Activated T-helper 1 cell treated with anti-CD3 and anti-CD28 coated beads, Interleukin-2, amount 50 U/mL, for 16 hours (primary cell): Measurements from ENCODE around the gene MEGF11.

ENCODE experiments used
- DNase-seq, 2 donors: peaks; one replicate each; pipeline ENCODE4 v3.0.0-alpha.2; 2020; ENCODE audit warnings: low read depth in 1 of 2, low spot score in 1 of 2

The MEGF11 gene

DNA sequence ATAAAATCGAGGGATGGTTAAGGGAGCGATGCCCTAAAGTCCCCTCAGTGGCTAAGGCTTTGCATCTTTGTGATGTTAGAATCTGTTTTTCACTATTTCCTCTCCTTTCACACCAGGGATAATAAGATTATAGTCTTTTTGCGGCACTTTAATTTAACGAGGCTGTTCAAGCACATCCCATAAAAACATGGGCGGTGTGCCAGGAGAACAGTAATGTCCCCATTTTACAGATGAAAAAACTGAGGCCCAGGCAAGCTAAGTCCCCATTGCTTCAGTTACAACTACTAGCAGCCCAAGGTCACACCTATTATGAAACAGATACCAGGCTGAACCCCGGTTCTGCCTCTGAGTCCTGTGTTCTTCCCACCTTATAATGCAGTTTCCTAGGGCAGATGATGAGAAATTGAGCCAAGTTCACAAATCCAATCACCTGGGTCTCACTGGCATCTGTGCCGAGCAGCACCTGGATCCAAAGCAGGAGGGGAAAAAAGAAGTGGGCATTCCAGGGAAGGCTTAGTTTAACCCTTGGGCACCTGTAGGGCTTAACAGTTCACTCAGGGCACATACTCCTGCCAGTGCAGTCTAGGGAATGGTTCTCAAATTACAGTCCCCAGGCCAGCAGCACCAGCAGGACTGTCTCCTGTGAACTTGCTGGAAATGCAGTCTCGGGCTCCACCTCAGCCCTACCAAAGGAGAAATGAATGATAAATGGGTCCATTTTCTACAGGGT lies 215.0 kb downstream of the MEGF11 start:
- DNase-seq, result no peak

DNA sequence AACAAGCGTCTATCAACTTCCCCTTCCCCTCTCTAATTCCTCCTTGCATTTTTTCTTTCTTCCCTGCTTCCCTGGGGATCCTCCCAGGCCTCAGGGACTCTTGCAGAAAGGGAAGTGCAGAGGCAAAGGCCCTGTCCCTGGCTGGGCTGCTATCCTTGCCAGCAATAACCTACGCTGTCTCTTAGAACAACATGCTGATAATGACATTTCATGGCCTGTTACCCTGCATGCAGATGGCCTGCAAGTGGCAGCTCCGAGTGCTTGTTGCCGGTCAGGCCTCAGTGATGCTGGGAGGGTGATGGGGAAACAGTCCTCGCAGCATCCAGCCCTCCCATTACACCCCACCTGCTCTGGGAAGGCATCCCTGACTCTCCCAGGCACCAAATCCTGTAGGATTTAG lies 216.7 kb downstream of the MEGF11 start:
- DNase-seq, result no peak

DNA sequence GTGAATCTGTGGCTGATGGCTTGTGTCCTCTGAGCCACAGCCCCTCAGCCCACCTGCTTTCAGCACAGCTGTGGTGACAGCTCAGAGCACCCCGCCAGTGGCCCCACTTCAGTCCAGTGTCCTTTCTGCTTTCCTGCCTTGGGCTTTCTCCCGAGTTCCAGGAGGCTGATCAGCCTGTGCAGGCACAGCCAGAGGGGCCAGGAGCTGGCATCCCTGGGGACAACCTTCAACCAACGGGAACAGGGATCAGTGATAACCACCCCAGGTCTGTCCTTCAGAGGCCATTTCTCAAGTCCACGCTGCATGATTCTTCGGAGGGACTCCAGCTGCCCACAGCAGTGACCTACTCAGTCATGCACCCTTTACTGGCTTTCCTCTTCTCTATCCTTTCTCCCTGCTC lies 217.6 kb downstream of the MEGF11 start:
- DNase-seq, result no peak

DNA sequence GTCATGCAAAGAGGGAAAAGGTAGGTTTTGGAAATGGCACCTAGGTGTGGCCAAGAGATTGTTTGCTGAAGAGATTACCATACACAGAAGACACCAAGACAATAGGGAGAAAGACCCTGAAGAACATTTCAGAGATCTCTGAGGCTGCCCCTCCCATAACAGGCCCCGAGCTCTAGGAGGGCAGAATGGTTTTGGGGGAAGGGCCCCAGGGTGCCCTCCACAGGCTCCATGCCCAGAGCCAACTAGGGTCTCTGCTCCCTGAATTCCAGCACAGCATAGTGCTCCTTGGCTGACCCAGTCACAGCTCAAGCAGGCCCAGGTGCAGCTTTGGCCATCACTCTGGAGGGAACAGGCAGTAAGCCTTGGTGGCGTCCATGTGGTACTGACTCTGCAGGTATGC lies 220.4 kb downstream of the MEGF11 start:
- no peak for DNase-seq

DNA sequence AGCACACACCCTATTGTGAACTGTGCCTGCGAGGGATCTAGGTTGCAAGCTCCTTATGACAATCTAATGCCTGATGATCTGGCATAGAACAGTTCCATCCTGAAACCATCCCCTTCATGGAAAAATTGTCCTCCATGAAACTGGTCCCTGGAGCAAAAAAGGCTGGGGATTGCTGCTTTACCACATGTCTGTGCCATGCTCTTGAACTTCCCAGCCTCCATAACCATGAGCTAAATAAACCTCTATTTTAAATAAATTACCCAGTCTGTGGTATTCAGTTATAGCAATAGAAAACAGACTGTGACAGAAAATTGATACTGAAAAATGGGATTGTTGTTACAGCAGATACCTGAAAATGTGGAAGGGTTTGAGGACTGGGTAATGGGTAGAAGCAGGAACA lies 221.5 kb downstream of the MEGF11 start:
- DNase-seq, result no peak

DNA sequence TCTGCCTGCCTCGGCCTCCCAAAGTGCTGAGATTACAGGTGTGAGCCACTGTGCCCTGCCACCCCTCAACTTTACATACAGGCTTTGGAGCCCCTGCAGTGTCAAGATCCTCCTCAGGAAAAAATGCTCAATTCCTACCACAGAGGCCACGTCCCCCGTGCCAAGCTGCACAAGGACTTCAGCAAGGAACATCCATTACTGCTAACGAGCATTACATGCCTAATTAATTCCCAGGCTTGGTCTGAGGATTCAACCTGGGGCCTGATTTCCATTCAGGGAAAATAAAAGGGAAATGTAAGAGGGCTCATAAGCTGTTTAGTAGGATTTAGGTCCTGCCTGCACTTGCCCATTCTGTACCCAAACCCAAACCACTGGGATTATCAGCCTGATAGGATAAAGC lies 222.9 kb downstream of the MEGF11 start:
- DNase-seq, result no peak

DNA sequence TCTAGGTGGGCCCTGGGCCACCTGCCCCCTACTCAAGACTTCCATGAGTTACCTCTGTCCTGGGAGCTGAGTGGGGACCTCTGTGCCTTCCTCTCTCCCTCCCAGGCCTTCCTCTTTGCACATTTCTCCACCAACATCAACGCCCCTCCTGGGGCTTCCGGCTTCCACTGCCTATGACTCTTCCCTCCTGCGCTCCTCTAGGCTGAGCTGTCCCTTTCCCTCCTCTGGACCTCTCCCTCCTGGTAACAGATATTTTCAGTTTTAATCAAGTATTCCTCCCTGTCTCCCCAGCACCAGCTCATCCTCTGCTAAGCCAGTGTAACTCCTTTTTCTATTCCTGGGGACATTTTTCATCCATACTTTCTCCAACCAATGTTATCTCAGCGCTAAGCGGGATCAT lies 223.9 kb downstream of the MEGF11 start:
- no peak for DNase-seq

DNA sequence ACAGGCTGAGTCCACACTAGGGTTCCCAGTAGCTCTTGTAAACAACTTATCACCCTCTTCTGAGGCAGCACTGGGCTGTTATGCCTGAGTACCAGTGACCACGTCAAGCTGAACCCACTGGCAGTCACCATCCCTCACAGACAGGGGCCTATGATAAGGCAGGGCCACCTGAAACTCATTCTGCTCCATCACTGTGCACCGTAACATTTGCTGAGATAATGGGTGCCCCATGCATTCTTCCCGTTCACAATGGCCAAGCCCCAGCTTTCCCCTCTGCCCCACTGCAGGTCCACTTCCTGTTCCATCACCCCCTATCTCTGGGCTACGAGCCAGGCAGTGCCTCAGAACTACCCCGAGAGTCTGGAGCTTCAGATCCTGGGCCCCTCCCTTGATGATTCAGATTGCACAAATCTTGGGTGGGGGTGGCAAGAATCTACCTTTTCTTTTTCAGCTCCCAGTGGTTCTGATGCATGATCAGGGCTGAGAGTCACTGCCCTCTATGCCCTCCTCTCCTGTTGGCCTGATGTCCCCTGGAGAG lies 226.2 kb downstream of the MEGF11 start:
- DNase-seq, result no peak

DNA sequence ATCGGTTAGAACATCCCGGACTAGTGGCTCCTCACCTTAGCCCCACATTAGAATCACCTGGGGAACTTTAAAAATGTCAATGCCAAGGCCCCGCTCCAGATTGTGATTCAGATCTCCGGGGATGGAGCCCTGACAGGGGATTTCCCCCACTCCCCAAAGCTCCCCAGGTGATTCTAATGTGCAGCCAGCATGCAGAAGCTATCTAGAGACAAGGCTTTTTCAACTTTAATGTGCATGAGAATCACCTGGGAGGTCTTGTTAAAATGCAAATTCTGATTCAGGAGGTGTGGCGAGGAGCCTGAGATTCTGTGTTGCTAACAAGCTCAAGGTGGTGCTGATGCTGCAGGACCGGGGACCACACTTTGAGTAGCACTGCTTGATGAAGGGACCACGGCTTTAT lies 227.6 kb downstream of the MEGF11 start:
- no peak for DNase-seq

DNA sequence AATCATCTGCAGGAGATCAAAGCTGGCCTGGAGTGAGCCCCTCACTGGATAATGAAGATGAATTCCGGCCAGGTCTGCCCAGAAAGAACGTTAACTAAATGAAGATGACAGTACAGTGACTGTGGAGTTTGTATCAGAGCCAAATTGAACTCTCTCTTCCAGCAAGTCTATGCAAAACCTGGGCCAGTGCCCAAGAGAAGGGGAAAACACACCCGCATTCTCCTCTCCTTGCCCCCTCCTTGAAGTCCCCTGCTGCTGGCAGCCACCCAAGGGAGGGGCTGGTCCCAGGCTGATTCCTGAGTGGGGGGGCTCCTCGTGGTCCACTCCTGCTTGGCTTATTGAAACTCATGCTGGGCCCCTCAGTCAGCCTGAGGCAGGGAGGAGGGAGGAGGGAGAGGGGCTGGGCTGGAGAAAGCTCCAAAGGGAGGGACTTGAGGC lies 228.5 kb downstream of the MEGF11 start:
- no peak for DNase-seq

DNA sequence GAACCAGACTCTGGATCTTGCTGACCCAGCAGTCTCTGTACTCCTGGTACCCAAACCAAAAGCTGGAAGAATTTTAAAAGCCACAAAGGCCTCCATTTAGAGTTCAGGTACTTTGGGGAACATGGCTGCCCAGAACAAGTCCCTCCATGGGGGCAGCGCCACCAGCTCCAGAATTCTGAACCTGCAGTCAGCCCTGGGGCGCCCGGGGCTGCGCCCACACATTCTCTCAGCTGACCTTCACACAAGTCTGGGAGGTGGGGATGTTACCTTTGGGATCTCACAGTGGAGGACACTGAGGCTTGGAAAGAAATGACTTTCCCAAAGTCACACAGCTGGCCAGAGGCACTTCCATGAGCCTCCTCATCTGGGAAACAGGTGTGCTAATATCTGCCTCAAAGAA lies 229.4 kb downstream of the MEGF11 start:
- no peak for DNase-seq

DNA sequence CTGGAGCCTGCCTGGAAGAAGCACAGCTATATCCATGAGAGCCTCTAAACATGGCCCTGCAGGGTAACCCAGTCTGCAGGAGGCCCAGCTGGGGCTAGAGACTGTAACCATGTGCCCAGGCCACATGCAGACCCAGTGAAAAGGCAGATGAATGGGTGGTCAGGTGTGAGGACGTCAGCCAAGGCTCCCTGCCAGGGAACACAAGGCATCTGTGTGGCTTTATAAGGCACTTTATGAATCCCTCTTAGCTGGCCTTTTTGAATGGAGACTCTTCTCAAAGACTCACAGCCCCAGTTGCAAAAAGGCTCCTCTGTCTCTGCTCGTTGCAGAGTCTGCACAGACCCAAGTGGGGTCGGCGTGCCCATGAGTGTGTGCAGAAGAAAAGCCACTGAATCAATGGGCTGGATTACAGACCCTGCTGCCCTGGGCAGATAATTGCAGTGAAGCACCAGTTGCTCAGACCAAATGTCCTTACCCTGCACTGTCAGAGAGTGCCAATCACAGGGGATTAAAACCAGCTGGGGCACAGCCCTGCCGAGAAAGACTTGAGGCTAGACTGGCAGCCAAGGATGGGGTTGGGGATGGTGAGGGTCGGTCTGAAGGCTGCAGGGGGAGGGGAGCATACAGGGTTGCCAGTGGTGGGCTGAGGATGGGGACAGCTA lies 230.1 kb downstream of the MEGF11 start:
- no peak for DNase-seq

DNA sequence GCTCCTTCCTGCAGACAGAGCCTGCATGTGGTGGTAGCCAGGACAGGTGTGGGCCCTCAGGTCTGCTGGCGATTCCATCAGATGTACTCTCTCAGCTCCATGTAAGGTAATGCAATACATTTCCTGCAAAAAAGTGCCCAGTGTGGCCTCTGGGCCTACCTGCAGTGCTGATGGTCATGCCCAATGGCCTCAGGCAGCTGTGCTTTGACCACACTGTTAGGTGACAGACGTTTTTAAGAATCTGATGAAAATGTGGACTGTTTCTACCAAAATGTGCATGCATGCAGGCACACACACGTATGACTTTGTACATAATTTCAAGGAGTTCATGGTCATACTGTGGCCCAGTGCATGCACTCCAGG lies 231.4 kb downstream of the MEGF11 start:
- DNase-seq, result no peak

DNA sequence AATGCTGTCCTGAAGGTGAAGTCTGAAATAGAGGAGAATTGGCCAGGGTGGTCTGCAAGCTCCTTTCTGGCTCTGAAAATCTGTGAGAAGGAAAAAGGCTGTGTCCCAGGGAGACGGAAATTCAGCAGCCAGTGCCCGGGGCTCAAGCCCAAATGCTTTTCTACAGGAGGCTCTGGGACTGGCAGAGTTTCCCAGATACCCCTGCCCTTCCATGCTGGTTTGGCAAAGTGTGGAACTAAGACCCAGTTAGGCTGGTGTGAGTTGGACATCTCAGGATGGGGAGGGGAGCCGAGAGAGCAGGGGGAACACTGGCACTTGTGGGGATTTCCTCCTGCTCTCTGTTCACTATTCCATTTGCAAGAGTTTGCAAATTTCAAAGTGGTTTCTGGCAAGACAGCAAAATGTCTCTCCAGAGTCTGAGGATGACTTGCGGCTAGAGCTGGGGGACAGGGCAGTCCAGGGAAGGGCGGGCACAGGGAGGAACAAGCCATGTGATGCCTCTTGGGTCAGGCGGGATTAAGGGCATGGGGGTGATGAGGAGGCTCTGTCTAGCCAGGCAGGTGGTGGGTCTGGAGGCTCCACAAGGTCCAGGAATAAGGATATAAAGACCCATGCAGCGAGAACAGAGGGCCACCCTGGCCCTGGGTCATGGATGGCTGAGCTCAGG lies 231.9 kb downstream of the MEGF11 start:
- no peak for DNase-seq

DNA sequence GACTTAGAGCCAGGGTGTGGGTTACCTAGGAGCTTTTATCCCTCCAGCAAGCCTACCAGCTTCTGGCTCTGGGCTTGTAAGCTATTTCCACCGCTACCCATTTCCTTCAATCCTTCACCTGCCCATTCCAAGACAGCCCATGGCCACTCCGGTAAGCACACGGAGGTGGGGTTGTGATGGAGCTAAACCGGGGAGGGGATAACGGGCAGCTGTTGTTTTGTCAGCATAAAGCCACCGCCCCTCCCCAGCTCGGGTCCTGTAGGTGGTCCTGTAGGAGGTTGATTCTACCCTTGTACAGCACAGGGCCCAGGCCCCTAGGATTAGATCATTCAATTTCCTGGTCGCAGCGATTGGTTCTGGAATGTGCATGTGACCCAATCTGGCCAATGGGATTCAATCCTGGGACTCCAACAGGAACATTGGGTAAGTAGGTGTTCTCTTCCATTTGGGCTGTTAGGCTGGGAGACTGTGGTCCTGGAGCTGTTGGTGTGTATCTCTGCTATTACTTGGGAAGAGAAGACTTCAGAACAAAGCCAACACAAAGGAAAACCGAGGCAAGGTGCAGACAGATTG lies 233.6 kb downstream of the MEGF11 start:
- DNase-seq, result no peak

DNA sequence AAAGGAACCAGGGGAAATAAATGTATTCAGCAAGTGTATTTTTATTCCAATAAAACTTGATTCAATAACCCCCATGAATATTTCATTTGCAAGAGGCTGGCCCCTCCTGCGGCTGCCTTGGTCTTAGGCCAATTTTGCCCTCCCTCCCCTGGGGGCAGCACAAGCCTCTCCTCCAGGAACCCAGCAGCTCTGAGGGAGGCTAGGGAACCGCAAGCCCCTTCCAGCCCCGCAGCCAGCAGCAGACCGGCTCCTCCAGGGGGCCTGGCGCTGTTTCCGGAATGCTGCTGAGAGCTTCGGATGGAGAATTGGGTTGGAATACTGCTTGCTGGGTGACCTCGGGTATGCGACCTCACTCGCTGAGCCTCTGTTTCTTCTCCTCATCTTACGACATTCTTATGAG lies 234.2 kb downstream of the MEGF11 start:
- no peak for DNase-seq

DNA sequence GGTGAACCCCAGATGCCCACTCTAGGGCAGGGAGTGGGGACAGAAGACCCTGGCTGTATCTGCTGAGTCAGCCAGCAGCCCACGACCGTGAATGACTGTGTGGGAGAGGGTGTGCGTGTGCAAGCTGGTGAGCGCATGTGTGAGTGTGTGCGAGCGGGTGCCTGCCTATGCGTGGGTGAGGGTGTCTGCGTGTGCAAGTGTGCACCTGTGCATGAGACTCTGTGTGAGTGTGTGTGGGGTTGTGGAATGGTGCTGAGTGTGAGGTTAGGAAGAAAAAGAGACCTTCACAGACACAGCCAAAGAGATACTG lies 235.1 kb downstream of the MEGF11 start:
- no peak for DNase-seq

DNA sequence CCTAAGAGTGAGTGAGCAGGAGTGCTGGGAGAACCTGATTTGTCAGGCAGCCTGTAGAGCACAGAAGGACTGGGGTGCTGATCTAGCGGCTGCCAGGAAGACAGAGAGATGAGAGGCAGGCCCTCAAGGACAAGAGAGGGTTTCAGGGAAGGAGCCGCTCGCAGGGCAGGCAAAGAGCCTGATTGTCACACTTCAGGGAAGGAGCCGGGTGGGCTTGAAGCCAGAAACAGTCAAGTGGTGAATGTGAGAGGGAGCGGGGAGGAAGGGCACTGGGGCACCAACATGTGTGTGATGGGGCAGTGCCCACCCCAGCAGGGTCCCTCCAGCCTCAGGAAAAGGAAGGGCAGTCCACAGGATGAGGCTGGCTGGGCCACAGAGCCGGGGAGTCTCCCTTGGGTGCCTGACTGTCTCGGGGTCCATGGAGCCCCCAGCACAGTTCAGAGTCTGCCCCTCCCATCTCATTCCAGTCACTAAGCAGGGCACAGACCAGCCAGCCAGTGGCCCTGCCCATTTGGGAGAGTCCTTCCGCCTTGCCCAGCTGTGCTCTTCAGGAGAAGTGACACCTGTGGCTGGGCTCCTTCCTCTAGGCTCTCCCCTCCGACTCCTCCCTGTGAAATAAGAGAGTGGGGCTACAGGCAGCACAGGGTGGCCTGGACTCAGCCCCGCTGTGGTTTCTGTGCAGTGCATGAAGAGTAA lies 235.6 kb downstream of the MEGF11 start:
- DNase-seq, result no peak

DNA sequence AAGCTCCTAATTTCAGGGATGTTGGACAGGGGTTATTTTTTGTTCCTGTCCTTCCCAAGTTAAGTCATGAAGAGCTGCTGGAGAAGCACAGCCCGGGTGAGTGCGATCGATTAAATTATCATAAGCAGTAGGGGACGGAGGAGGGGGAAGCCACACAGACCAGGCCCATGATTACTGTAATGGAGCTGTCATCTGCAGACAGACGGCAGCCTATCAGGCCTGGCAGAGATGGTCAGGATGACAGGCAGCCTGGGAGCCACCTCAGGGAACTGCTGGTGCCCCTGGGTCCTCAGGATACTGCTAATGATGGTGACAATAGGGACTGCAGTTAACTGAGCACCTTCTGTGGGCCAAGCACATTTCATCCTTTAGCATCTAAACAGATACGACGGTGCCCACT lies 236.6 kb downstream of the MEGF11 start:
- DNase-seq, result no peak

DNA sequence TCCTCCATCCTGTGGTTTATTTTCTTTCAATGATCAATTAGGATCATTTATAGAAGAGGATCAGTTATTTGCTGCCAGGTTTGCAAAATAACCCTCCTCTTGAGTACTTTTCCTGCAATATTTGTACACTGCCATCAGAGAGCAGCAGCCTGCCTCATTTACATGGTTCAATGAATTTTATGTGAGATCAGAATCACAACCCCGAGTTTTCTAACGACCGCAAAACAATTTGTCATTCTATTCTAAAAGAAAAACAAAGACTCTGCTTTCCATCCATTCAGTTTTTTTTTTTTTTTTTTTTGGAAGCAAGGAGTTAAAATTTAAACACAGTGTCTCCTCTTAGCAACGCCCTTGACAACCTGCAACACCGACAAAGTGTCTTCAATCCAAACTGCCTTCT lies 237.4 kb downstream of the MEGF11 start:
- no peak for DNase-seq

DNA sequence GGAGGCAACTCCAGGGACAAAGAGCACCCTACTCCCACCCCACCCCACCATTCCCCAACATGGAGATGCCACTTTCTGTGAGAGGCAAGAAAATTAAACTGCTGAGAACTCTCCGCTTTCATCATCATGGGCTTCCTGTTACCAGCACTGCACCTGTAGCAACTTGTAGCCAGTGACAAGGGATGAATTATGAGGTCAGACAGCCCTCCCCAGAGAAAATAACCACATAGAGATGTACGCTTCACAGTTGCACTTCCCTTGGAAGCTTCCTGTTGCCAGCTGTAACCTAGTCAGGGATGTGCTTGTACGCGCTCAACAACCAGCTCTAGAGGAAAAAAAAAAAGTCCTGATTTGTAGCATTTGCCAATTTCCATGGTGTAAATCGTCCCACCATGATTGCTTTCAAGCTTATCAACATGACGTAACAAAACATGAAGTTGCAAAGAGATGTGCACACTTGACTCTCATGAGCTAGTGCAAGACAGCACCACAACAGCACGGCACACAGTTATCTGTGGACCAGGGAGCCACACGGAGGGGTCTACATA lies 238.8 kb downstream of the MEGF11 start:
- DNase-seq, result no peak
